ENCODE measurements around the gene PRR30. TPM values are rescaled to one million over a fixed set of nuclear protein-coding genes. Genes with fewer than 3 reads are reported as not detected.

The PRR30 gene
- total RNA-seq, 1 donor from 2014 or later: not detected

DNA sequence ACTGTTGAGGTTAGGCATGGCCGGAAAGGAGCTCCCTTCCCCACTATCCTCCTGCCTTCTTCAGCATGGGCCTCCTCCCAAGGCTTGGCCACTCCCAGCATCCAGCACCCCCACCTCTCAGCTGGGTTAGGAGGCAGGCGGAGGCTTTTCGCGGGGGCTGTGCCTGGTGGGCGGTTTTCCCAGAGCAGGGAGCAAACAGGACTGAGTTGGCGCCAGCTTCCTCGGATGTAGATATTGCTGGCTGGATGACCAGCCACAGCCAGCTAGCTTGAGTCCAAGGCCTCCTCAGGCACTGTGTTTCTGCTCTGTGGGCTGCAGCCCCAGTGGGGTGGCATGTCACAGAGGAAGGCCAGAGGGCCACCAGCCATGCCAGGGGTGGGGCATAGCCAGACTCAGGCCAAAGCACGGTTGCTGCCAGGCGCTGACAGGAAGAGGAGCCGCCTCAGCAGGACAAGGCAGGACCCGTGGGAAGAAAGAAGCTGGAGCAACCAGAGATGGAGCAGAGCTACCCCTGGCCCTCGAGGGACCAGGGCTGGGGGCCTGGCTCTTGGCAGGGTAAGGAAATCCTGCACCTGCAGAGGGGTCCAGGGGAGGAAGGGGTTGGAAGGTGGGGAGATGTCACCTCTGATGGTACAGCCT lies 9.7 kb upstream of the PRR30 start, which contains the start of gene TCF23:
Gene TCF23 (plus strand): TSS at position 204 of the 639 bp plus-strand sequence. CDS start 130 bp downstream, at position 334.
- Mint-ChIP-seq H3K27me3 (peaks cover 6% of the 10 kb centered on the region), H3K9me3 (no peaks in the 10 kb centered on the region), H3K4me3 (no peak within 1 kb of the TSS), H3K27ac (no peak within 1 kb of the TSS), H3K36me3 (ENCODE audit: low read depth) (no peaks in the 10 kb centered on the region), H3K4me1 (peaks cover 5% of the 10 kb centered on the region)
- DNase-seq: no peak
- intact Hi-C loops (cut with micrococcal nuclease): no loop called here

DNA sequence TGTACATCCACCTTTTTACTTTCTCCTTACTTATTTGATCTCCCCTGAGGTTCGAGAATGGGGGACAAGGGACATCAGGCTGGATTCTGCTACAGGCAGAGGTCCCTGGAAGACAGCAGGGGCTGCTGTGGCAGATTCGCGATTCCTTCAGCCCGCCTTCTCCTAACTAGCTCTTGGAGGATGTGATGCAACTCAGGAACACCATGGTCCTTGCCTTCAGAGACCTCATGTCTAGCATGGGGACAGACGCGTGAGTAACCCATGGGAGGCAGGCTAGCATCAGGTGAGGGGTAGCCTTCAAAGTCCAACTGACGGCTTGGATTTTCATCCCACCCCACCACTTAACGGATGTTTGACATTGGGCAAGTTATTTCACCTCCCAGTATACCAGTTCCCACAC lies 8.7 kb upstream of the PRR30 start:
- no peak overlapping the region for H3K4me3 Mint-ChIP-seq

DNA sequence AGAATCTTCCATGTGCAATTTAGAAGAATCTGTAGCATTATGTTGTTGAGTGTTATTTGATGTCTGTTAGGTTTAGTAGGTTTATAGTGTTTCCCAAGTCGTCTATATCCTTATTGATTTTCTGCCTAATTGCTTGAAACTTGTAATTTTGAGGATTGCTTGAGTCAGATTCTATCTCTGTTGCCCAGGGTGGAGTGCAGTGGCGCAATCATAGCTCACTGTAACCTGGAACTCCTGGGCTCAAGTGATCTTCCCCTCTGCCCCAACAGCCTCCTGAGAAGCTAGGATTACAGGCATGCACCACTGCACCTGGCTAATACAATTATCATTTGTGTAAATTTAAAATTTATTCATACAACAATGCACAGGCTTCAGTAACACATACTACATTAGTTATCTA lies 6.5 kb upstream of the PRR30 start:
- Mint-ChIP-seq H3K27me3 (peaks cover 17% of the 10 kb centered on the region), H3K9me3 (no peaks in the 10 kb centered on the region), H3K4me1 (no peaks in the 10 kb centered on the region), H3K4me3 (no peak overlapping the region), H3K36me3 (ENCODE audit: low read depth) (no peaks in the 10 kb centered on the region), H3K27ac (no peak overlapping the region)
- intact Hi-C loops (cut with micrococcal nuclease): no loop called here
- no peak for DNase-seq

More for the DNA sequence above, 8.7 kb upstream of the PRR30 start:
- peaks cover 5% of the 10 kb centered on the region for H3K4me1 Mint-ChIP-seq
- H3K36me3 Mint-ChIP-seq (ENCODE audit: low read depth): no peaks in the 10 kb centered on the region
- DNase-seq: no peak
- peaks cover 15% of the 10 kb centered on the region for H3K27me3 Mint-ChIP-seq
- intact Hi-C loops (cut with micrococcal nuclease): no loop called here
- H3K27ac Mint-ChIP-seq: no peak overlapping the region
- no peaks in the 10 kb centered on the region for H3K9me3 Mint-ChIP-seq

DNA sequence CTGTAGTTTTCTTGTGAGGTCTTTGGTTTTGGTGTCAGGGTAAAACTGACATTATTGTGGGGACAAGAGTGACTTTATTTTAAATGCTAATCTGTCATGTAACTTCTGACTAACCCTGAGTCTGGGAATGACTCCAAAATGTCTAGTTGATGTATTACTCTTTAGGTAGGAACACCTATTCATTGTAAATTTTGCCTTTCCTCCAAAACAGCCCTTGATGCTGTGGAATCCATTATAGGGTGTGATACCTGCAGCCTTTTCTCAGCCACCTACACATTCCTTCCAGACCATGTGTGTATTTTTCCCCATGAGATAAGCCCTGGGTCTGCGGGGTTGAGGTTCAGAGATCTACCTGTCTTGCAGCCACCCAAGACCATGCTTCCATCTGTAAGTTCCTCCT lies 4.1 kb upstream of the PRR30 start:
- intact Hi-C loops (cut with micrococcal nuclease): no loop called here
- H3K36me3 Mint-ChIP-seq (ENCODE audit: low read depth): no peaks in the 10 kb centered on the region
- no peak overlapping the region for H3K27ac Mint-ChIP-seq
- no peak overlapping the region for H3K4me3 Mint-ChIP-seq
- H3K4me1 Mint-ChIP-seq: no peaks in the 10 kb centered on the region
- DNase-seq: no peak
- H3K9me3 Mint-ChIP-seq: no peaks in the 10 kb centered on the region
- peaks cover 21% of the 10 kb centered on the region for H3K27me3 Mint-ChIP-seq

DNA sequence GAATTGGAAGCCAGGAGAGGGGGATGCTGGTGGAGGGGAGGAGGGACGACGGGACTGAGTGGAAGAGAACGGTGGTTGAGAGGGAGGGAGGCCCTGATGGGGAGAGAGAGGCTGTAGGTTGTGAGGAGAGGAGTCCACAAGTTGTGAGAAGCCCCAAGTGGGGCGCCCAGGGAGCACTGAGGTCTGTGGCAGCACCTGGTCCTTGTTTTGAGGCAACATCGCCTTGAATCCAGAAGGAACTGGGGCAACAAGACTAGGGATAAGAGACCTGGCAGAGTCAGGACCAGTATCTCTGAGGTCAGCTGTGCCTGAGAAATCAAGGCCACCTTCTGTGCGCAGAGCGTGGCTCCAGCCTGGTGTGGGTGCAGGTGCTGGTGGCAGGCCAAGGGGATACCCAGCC lies 1.1 kb downstream of the PRR30 start:
- H3K4me3 Mint-ChIP-seq: no peak overlapping the region
- no peaks in the 10 kb centered on the region for H3K9me3 Mint-ChIP-seq
- no peak for DNase-seq
- no peak overlapping the region for H3K27ac Mint-ChIP-seq
- H3K4me1 Mint-ChIP-seq: peaks cover 12% of the 10 kb centered on the region
- H3K36me3 Mint-ChIP-seq (ENCODE audit: low read depth): peaks cover 8% of the 10 kb centered on the region
- peaks cover 9% of the 10 kb centered on the region for H3K27me3 Mint-ChIP-seq
- intact Hi-C loops (cut with micrococcal nuclease): no loop called here

DNA sequence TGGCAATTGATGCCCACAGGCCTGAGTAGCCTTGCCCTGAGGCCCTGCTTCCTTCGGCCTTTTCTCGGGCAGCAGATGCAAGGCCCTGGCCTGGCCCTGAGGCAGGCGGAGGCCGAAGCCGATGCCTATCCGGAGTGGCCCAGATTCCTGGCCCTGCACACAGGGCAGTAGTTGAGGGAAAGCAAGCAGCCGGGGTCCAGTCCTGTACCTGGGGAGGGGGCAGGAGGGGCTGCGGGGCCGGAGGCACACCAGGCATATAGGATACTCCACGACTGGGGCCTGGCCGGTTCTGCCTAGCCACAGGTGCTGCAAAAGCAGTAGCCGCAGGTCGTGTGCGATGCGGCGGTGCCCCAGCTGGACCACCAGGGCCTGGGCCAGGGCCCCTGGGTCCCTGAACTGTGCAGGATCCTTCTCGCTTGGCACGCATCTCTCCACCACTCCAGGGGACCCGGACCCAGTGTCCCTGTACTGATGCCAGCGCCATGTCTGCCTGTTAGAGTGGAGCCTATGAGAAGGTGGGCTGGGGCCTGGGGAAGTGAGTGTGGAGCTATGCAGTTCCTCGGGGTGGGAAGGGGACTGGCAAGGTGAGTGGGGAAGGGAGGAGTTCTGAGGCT lies 1.8 kb downstream of the PRR30 start:
- intact Hi-C loops (cut with micrococcal nuclease): no loop called here
- no peak overlapping the region for H3K4me3 Mint-ChIP-seq
- peaks cover 15% of the 10 kb centered on the region for H3K36me3 Mint-ChIP-seq (ENCODE audit: low read depth)
- H3K9me3 Mint-ChIP-seq: no peaks in the 10 kb centered on the region
- no peak for DNase-seq
- peaks cover 16% of the 10 kb centered on the region for H3K4me1 Mint-ChIP-seq
- H3K27me3 Mint-ChIP-seq: peaks cover 3% of the 10 kb centered on the region
- no peak overlapping the region for H3K27ac Mint-ChIP-seq

DNA sequence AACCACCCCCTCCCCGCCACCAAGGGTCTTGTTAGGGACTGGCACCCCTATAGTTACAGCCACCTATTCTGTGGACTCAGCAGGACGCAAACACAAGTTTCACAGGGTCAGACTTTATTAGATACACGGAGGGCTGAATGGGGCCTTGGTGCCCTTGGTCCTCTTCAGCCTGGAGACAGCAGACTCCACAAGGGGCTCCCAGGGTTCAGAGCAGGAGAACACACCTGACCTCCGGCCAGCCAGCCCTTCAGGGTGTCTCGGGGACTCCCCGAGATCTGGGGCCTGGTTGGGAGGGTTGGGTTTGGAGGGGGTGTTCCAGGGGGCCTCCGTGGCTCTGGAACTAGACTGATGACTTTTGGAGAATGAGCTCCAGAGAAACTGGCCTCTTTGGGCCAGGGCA lies 2.5 kb downstream of the PRR30 start:
- no peak overlapping the region for H3K27ac Mint-ChIP-seq

DNA sequence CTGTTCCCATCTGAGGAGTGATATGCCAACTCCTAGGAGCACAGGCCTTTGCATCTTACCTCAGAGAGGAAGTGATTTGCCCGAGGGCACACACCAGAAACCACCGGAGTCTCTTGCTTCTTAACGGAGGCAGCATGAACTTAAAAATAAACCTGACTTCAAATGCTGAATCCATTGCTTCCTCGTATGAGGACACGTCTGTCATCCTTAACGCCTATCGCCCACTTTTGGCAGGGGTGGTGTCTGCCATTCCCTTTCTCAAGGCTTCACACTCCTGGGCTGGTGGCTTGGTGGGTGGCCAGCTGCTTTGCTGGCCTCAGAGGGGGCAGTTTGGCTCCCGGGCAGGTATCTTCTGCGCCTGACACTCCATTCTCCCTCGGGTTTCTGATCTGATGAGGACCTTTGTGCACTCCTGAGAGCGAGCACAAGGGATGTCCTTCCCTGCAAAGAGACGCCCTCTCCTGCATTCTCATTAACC lies 3.7 kb downstream of the PRR30 start:
- H3K27ac Mint-ChIP-seq: peak overlapping the region; percentile 98
- intact Hi-C loops (cut with micrococcal nuclease): no loop called here
- H3K36me3 Mint-ChIP-seq (ENCODE audit: low read depth): peaks cover 29% of the 10 kb centered on the region
- DNase-seq: peak; percentile 62
- peaks cover 16% of the 10 kb centered on the region for H3K4me1 Mint-ChIP-seq
- no peaks in the 10 kb centered on the region for H3K9me3 Mint-ChIP-seq
- H3K4me3 Mint-ChIP-seq: peak overlapping the region; percentile 93
- peaks cover 3% of the 10 kb centered on the region for H3K27me3 Mint-ChIP-seq

More for the DNA sequence above, 2.5 kb downstream of the PRR30 start:
- peaks cover 3% of the 10 kb centered on the region for H3K27me3 Mint-ChIP-seq
- peaks cover 16% of the 10 kb centered on the region for H3K4me1 Mint-ChIP-seq
- intact Hi-C loops (cut with micrococcal nuclease): no loop called here
- H3K9me3 Mint-ChIP-seq: no peaks in the 10 kb centered on the region
- H3K4me3 Mint-ChIP-seq: no peak overlapping the region
- no peak for DNase-seq
- peaks cover 19% of the 10 kb centered on the region for H3K36me3 Mint-ChIP-seq (ENCODE audit: low read depth)

DNA sequence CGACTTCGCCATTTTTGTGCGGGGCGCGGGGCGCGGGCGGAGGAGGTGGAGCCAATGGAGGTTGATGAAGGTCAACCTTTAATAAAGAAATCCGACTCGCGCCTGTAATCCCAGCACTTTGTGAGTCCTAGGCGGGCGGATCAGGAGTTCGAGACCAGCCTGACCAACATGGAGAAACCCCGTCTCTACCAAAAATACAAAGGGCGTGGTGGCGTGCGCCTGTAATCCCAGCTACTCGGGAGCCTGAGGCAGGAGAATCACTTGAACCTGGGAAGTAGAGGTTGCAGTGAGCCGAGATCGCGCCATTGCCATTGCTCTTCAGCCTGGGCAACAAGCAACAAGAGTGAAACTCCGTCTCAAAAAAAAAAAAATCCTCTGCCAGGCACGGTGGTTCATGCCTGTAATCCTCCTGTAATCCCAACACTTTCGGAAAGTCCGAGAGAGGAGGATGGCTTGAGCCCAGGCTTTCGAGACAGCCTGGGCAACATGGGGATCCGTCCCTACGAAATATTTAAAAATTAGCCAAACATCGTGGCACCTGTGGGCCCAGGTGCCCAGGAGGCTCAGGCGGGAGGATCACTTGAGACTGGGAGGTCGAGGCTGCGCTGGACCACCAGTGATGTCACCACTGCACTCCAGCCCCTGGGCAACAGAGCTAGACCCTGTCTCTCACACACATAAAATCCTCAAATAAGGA lies 4.3 kb downstream of the PRR30 start:
- intact Hi-C loops (cut with micrococcal nuclease): loop anchor here (1.0 kb wide), 3 partner anchors 12 to 77 kb away; partner anchors contain the start of genes ABHD1, ATRAID, KHK and SLC5A6
- Mint-ChIP-seq H3K27ac (peak overlapping the region; percentile 98), H3K9me3 (no peaks in the 10 kb centered on the region), H3K36me3 (ENCODE audit: low read depth) (peaks cover 34% of the 10 kb centered on the region), H3K4me3 (peak overlapping the region; percentile 93), H3K27me3 (peaks cover 3% of the 10 kb centered on the region), H3K4me1 (peaks cover 16% of the 10 kb centered on the region)
- DNase-seq: no peak

DNA sequence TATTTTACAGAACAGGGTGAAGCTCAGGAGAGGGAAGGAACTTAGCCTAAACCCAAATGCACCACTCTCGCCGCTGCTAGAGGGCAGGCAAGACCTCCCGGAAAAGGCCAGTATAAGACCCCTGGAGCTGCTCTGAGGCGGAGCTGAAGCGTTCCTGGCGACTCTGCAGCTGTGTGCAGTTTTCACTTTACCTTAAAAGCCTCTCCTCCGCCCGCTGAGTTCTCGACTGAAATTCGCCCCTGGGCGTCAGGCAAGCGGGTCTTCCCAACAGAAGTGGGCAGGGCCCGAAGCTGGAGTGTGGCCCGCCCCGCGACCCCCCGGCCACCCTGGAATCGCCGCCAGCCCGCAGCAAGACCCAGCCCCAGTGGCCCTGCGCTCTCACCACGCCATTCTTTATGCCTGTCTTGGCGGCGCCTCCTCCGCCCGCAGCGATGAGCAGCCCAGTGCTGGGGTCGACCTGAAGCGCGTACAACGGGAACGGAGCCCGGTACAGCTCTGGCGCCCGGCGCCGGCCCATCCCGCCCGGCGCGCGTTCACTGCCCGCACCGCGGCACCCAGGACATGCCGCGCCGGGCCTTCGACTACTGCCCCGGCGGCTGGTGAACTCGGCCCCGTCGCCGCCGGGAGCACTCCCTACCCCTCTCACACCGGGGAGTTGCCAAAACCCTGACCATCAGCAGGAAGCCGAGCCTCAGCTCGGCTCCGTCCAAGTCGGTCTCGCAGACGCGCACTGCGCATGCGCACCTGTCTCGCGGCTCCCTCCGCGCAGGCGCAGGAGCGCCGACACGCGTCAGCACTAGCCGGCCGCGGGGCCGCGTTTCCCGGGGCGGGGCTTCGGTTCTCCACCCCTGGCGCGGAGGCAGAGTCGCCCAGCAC lies 5.1 kb downstream of the PRR30 start, which contains the start of gene PREB:
Gene PREB (minus strand): TSS at position 732 of the 876 bp plus-strand sequence. CDS start 215 bp downstream, at position 517.
- H3K27me3 Mint-ChIP-seq: no peaks in the 10 kb centered on the region
- intact Hi-C loops (cut with micrococcal nuclease): loop anchor here (1.0 kb wide), 3 partner anchors 11 to 78 kb away; partner anchors contain the start of genes ABHD1, ATRAID, KHK and SLC5A6
- no peaks in the 10 kb centered on the region for H3K9me3 Mint-ChIP-seq
- peaks cover 42% of the 10 kb centered on the region for H3K36me3 Mint-ChIP-seq (ENCODE audit: low read depth)
- H3K4me3 Mint-ChIP-seq: peak within 1 kb of the TSS; percentile 93
- H3K27ac Mint-ChIP-seq: peak within 1 kb of the TSS; percentile 98
- DNase-seq: peak; percentile 100
- peaks cover 16% of the 10 kb centered on the region for H3K4me1 Mint-ChIP-seq

DNA sequence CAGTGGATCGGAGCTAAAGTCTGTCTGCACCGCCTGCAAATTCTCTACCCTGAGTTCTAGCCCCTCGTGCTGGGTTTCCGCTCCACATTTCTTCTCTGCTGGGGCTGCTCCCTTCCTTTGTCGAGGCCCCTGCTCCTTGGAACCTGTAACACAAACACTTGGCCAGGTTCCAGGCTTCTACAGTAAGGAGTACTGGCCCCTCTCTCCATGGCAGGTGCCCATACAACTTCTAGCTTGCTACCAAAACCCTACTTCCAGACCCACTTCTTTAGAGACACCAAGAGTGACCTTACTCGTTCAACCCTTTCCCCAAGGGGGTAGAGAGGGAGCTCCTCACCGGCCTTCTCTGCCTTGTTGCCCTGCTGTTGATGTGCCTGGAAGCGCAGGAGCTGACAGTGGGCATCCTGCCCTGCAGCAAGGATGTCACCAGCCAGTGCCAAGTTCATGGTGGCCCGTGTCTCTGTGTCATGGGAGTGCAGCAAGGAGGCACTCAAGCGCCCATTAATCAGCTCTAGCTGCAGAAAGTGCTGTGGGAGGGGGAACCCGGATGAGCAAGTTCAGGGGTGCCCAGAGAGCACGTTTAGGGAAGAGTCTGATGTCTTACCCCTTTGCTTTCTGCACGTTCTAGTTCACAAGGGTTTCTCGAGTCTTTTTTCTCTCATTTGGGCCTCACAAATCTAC lies 5.9 kb downstream of the PRR30 start:
- Mint-ChIP-seq H3K4me1 (peaks cover 16% of the 10 kb centered on the region), H3K27me3 (no peaks in the 10 kb centered on the region), H3K9me3 (no peaks in the 10 kb centered on the region), H3K27ac (peak overlapping the region; percentile 86), H3K4me3 (peak overlapping the region; percentile 93), H3K36me3 (ENCODE audit: low read depth) (peaks cover 42% of the 10 kb centered on the region)
- intact Hi-C loops (cut with micrococcal nuclease): no loop called here
- peak; percentile 73 for DNase-seq

DNA sequence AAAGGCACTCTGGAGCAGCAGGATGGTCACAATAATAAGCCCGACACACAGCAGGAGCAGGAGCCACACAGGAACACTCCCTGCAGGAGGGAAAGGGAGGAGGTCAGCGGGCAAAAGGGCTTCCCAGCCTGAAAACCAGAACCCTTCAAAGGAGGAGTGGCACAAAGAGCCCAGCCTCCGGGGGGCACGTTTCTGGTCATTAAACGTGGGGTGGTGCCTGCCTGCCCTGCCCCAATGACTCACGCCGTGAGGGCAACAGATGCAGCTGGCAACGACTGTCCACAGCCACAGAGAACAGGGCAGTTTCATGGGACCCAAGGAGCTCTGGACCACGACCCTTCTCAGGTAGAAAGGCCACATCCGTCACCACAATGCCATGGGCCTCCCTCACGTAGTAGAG lies 7.8 kb downstream of the PRR30 start:
- no peak for DNase-seq
- H3K27me3 Mint-ChIP-seq: no peaks in the 10 kb centered on the region
- H3K4me1 Mint-ChIP-seq: peaks cover 16% of the 10 kb centered on the region
- no peaks in the 10 kb centered on the region for H3K9me3 Mint-ChIP-seq
- H3K4me3 Mint-ChIP-seq: no peak overlapping the region
- intact Hi-C loops (cut with micrococcal nuclease): no loop called here
- H3K36me3 Mint-ChIP-seq (ENCODE audit: low read depth): peaks cover 42% of the 10 kb centered on the region
- H3K27ac Mint-ChIP-seq: no peak overlapping the region

DNA sequence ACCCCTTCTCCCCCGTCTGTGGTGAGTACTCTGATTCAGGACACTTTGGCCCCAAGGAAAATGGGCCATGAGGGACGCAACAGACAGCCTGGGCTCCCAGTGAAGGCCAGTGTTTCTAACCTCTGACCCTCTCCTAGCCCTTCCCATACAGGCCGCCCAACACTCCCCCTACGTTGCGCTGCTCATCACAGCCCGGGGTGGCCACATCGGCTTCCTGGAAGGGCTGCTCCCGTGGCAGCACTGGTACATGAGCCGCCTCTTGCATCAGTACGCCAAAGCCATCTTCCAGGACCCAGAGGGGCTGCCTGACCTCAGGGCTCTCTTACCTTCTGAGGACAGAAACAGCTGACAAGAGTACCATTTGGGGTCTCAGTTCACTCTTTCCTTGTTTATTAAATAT lies 8.8 kb downstream of the PRR30 start:
- Mint-ChIP-seq H3K27ac (no peak overlapping the region), H3K36me3 (ENCODE audit: low read depth) (peaks cover 42% of the 10 kb centered on the region), H3K9me3 (no peaks in the 10 kb centered on the region), H3K27me3 (no peaks in the 10 kb centered on the region), H3K4me3 (no peak overlapping the region), H3K4me1 (peaks cover 14% of the 10 kb centered on the region)
- intact Hi-C loops (cut with micrococcal nuclease): no loop called here
- DNase-seq: no peak
